T-helper 22 cell (primary cell): ENCODE results near the gene TMEM225.
"Not testable (repeated sequence)": the region's sequence is repeated elsewhere in the genome, so short reads cannot be mapped to it uniquely, and the experiment has no call there.

Source experiments
- DNase-seq: peaks from one replicate; pipeline ENCODE4 v3.0.0-alpha.2; 2020; ENCODE audit warnings: low read depth

TMEM225 gene

DNA sequence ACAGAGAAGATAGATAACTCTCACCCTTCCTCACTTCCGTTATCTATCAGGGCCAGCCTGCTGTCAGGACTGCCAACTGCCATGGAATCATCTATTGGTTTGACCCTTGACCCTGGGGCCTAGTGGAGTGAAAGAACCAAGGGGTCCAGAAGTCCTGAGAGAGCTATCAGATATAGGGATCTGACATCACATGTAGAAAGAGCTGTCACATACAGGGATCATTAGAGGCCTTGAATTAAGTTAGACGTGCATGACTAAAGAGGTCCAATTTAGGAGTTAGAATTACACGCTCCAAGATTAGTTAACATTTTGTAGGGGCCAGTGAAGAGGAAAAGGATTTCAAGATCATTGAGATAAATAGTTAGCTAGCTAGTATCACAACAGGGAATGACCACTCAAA is at the start of gene TMEM225:
TMEM225 (minus strand) TSS at position 101 of the 400 bp plus-strand sequence. CDS start 245 bp downstream, outside the sequence.
- no peak for DNase-seq

DNA sequence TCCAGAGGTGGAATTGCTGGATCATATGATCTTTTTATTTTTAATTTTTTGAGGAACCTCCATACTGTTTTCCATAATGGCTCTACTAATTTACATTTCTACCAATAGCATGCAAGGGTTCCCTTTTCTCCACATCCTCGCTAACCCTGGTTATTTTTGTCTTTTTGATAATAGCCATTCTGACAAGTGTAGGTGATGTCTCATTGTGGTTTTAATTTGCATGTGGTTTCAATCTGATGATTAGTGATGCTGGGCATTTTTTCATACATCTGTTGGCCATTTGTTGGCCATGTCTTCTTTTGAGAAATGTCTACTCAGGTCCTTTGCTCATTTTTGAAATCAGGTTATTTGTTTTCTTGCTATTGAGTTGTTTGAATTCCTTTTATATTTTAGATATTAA is 38.6 kb upstream of the TMEM225 start:
- no peak for DNase-seq

DNA sequence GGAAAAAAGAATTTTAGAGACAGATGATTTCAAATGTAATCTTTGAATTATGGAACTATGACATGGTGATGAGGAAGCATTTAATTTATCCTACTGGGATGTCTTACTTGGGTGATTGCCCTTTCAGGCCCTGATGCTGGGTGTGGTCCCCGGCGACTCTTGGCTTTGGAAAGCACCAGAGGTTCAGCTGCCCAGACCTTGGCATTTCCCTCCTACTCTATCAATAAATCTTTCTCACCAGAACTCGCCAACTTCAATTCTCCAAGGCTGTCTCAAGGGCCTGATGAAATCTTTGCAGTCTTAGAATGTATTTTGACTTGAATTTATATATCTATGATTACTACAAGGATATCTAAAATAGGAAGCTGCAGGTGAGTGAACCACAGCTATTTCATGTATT is 35.5 kb upstream of the TMEM225 start:
- DNase-seq: no peak

- DNase-seq: no peak
Measured at GRCh38 chr11:123905826-123906225, 20.4 kb upstream of the TMEM225 start.

DNA sequence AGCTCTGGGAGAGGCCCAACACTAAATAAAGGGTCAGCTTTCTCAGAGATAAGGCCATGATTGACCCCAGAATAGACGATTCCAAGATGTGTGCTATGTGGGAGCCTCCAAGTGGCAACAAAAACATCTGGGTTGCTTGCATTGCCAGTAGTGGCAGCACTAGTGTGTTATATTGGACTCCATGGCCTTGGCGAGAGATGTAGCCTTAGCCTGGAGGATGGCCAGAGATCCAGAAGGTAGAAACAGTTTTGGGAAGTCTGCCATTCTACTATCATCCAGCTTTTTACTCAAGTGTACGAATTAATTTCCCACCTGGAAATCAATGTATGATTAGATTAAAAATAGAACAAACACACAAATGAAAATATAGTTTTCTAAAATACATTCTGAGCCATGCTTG is 19.5 kb upstream of the TMEM225 start:
- no peak for DNase-seq

- no peak for DNase-seq
Measured at GRCh38 chr11:123903932-123904331, 18.5 kb upstream of the TMEM225 start.

- DNase-seq: no peak
Measured at GRCh38 chr11:123901867-123902266, 16.4 kb upstream of the TMEM225 start, which contains the start of gene OR8D4. TSS of gene OR8D4 (plus strand) at chr11:123902167. CDS start at chr11:123906432, 4,265 bp downstream.

- DNase-seq: no peak
Measured at GRCh38 chr11:123899792-123900191, 14.3 kb upstream of the TMEM225 start.

DNA sequence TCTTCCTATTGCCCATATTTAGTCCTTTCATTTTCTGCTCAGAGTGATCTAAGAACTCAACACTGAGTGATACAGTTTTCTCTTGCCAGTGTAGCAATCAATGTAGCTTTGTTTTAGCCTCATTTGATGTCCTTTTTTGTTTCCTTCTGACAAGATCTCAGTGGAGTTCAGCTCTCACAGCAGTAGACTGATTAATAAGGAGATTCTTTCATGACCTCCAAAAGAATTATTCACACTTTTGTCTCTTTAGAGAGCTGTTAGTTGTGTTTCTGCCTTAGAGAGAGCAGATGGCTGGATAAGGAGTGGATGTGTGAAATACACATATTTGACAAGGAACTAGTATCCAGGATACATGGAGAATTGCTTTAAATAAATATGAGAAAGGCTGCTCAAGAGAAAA is 6.6 kb upstream of the TMEM225 start:
- DNase-seq: no peak

DNA sequence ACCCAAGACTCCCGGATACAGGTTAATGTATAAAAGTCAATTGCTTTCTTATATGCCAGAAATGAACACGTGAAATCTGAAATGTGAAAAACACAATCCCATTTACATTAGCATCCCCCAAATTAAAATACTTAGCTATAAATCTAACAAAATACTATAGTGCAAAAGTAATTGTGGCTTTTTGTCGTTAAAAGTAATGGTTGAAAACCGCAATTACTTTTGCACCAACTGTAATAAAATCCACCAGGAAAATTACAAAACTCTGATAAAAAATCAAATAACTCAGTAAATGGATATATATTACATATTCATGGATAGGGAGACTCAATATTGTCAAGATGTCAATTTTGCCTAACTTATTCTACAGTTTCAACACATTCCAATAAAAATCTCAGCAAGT is 4.6 kb downstream of the TMEM225 start:
- DNase-seq: no peak

- not testable (repeated sequence) for DNase-seq
Measured at GRCh38 chr11:123867795-123868194, 17.7 kb downstream of the TMEM225 start.

GRCh38 chr11:123865293-123865692 is 20.2 kb downstream of the TMEM225 start:
- not testable (repeated sequence) for DNase-seq

DNA sequence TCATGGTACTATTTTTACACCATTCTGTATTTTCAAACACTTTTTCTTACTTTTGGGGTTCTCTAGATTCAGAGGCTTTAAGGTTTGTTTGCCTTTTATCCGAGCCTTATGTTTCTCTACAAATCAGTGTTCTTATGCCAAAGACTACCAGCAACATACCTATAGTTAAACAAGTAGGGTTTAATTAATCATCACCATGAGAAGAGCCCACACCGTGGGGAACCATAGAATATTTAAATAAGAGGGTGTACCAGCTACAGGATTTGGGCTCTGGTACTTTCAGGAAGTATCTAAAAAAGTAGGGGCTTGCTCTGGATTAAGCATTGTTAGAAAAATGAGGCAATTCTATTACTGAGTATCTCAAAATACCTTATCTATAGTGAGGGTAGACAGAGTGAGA is 25.7 kb downstream of the TMEM225 start:
- DNase-seq: no peak

DNA sequence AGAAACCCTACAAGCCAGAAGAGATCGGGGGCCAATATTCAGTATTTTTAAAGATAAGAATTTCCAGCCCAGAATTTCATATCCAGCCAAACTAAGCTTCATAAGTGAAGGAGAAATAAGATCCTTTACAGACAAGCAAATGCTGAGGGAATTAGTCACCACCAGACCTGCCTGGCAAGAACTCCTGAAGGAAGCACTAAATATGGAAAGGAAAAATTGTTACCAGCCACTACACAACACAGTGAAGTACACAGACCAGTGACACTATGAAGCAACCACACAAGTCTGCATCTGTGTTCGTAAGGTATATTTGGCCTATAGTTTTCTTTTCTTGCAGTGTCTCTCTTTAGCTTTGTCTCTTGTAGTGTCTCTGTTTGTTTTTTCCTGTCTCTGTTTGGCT is 29.0 kb downstream of the TMEM225 start:
- no peak for DNase-seq

GRCh38 chr11:123853038-123853437 is 32.4 kb downstream of the TMEM225 start:
- DNase-seq: no peak

DNA sequence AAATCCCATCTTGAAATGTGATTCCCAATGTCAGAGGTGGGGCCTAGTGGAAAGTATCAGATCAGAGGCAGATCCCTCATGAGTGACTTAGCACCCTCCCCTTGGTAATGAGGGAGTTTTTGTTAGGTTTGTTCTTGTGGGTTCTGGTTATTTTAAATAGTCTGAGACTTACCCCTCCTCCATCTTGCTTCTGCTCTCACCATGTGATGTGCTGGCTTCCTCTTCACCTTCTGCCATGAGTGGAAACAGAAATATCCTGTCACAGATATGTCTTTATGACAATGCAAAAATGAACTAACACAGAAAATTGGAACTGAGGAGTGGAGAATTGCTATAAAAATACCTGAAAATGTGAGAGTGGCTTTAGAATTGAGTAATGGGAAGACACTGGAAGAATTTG is 33.1 kb downstream of the TMEM225 start:
- DNase-seq: no peak

- DNase-seq: no peak
Measured at GRCh38 chr11:123851110-123851509, 34.4 kb downstream of the TMEM225 start.

- DNase-seq: no peak
Measured at GRCh38 chr11:123841174-123841573, 44.3 kb downstream of the TMEM225 start.

- DNase-seq: no peak
Measured at GRCh38 chr11:123839131-123839530, 46.3 kb downstream of the TMEM225 start.

- DNase-seq: no peak
Measured at GRCh38 chr11:123838659-123839058, 46.8 kb downstream of the TMEM225 start.

GRCh38 chr11:123838199-123838598 is 47.3 kb downstream of the TMEM225 start:
- no peak for DNase-seq

- no peak for DNase-seq
Measured at GRCh38 chr11:123833095-123833494, 52.4 kb downstream of the TMEM225 start.
